Calu3 (cell line): ENCODE data around the gene FURIN. TPM values are rescaled to one million over a fixed set of nuclear protein-coding genes. Genes with fewer than 3 reads are reported as not detected.

Experiments used
- BruUV-seq: library from RNA; stranded (reverse); fragments of 400-500 nt; replicated peaks from 2 replicates; lab custom pipeline; 2021; lab: Mats Ljungman, UMichigan
- CTCF ChIA-PET: fragments of 300-600 bp; sonication (Branson Sonifier 250); formaldehyde crosslinking; loops from one replicate; lab custom pipeline; 2022; ENCODE audit warnings: antibody characterized with exemption; lab: Charles Lee
- DNase-seq: peaks from one replicate; pipeline ENCODE4 v3.0.0; 2022
- H3K27ac Mint-ChIP-seq: one replicate; pipeline ENCODE4 v1.8.0; 2022; ENCODE audit warnings: mixed read lengths; ENCODE audit not compliant: unreplicated experiment
- H3K27me3 Mint-ChIP-seq: one replicate; pipeline ENCODE4 v1.8.0; 2022; ENCODE audit warnings: mixed read lengths; ENCODE audit not compliant: unreplicated experiment
- H3K36me3 Mint-ChIP-seq: one replicate; pipeline ENCODE4 v1.8.0; 2022; ENCODE audit warnings: mild to moderate bottlenecking, moderate library complexity, mixed read lengths; ENCODE audit not compliant: insufficient read depth, unreplicated experiment
- H3K4me1 Mint-ChIP-seq: one replicate; pipeline ENCODE4 v1.8.0; 2022; ENCODE audit warnings: mild to moderate bottlenecking, low read depth, mixed read lengths; ENCODE audit not compliant: unreplicated experiment
- H3K4me3 Mint-ChIP-seq: one replicate; pipeline ENCODE4 v1.8.0; 2022; ENCODE audit warnings: mild to moderate bottlenecking, low read depth, moderate library complexity, mixed read lengths; ENCODE audit not compliant: unreplicated experiment
- H3K9me3 Mint-ChIP-seq: one replicate; pipeline ENCODE4 v1.8.0; 2022; ENCODE audit warnings: low read depth, mixed read lengths; ENCODE audit not compliant: unreplicated experiment
- intact Hi-C: fragments of 100-400 bp; cut with micrococcal nuclease; formaldehyde crosslinking; loops from one replicate; pipeline ENCODE4 v1.10.0; 2022; ENCODE audit not compliant: unreplicated experiment
- total RNA-seq: library from RNA; stranded (reverse); gene quantifications from 2 replicates; pipeline ENCODE4 v1.2.3, GENCODE V29; 2022
- TF ChIP-seq, protein P1 (sequence below): fragments of 200-600 bp; IDR thresholded peaks from one replicate; pipeline ENCODE4 v1.8.0; 2022; ENCODE audit warnings: antibody characterized with exemption; ENCODE audit not compliant: unreplicated experiment

Gene FURIN
- total RNA-seq, 1 experiment from 2014 or later, result 76.6 TPM

DNA sequence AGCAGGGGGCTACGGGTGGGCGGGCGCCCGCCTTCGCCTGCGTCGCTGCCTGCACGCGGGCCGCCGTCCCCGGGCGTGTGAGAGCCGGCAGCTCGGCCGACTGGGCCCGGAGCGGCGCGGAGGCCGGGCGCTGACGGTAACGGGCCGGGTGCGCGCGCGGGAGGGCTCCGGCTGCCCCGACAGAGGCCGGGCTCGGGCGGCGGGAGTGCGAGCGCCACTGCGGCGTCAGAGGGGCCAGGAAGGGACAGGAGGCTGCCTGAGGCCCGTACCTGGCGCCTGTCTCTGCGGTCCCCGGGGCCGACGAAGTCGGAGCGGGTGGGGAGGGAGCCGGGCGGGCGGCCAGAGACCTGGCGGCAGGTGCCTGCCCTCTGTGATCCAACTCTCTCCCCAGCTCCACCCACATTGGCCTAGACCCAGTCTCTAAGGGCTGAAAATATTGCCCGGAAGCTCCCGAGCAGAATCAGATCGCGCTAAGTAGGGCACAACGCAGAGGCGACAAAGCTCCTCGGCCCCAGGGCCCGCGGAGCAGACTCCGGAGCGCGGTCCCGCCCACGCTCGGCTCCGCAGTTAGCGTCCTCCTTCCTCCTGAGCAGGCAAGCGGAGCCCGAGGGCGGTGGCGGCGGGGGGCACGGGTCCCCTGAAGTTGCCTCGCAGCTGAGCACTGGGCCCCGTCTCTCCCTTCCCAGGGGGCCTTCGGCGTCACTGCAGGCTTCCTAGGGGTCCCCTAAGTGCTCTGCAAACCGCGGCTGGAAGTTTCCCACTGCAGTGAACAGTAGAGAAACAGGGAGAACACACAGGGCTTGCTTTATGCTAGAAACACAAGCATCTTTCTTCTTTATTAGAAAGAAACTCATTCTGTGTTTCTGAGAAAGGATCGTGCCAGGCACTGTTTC lies 34.7 kb downstream of the FURIN start, which contains the start of gene MAN2A2:
TSS of gene MAN2A2 (plus strand) at position 463 of the 893 bp plus-strand sequence. CDS start 906 bp downstream, outside the sequence.
- peaks cover 10% of the 10 kb centered on the region for H3K4me1 Mint-ChIP-seq
- TF ChIP-seq, protein P1, sequence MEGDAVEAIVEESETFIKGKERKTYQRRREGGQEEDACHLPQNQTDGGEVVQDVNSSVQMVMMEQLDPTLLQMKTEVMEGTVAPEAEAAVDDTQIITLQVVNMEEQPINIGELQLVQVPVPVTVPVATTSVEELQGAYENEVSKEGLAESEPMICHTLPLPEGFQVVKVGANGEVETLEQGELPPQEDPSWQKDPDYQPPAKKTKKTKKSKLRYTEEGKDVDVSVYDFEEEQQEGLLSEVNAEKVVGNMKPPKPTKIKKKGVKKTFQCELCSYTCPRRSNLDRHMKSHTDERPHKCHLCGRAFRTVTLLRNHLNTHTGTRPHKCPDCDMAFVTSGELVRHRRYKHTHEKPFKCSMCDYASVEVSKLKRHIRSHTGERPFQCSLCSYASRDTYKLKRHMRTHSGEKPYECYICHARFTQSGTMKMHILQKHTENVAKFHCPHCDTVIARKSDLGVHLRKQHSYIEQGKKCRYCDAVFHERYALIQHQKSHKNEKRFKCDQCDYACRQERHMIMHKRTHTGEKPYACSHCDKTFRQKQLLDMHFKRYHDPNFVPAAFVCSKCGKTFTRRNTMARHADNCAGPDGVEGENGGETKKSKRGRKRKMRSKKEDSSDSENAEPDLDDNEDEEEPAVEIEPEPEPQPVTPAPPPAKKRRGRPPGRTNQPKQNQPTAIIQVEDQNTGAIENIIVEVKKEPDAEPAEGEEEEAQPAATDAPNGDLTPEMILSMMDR, result no peak
- H3K27ac Mint-ChIP-seq, result peak within 1 kb of the TSS; percentile 71
- intact Hi-C loops, result no loop called here
- H3K4me3 Mint-ChIP-seq, result peak within 1 kb of the TSS; percentile 91
- CTCF ChIA-PET, result interaction anchor here (0.7 to 2.4 kb wide), 4 partner anchors 28 to 186 kb away, joined by 3 to 17 read pairs (median 6); partner anchors contain the start of genes BLM, HDDC3 and UNC45A
- H3K27me3 Mint-ChIP-seq, result peaks cover 6% of the 10 kb centered on the region
- peaks cover 13% of the 10 kb centered on the region for H3K36me3 Mint-ChIP-seq
- H3K9me3 Mint-ChIP-seq, result no peaks in the 10 kb centered on the region
- no TSS peak for BruUV-seq
- DNase-seq, result peak; percentile 59

DNA sequence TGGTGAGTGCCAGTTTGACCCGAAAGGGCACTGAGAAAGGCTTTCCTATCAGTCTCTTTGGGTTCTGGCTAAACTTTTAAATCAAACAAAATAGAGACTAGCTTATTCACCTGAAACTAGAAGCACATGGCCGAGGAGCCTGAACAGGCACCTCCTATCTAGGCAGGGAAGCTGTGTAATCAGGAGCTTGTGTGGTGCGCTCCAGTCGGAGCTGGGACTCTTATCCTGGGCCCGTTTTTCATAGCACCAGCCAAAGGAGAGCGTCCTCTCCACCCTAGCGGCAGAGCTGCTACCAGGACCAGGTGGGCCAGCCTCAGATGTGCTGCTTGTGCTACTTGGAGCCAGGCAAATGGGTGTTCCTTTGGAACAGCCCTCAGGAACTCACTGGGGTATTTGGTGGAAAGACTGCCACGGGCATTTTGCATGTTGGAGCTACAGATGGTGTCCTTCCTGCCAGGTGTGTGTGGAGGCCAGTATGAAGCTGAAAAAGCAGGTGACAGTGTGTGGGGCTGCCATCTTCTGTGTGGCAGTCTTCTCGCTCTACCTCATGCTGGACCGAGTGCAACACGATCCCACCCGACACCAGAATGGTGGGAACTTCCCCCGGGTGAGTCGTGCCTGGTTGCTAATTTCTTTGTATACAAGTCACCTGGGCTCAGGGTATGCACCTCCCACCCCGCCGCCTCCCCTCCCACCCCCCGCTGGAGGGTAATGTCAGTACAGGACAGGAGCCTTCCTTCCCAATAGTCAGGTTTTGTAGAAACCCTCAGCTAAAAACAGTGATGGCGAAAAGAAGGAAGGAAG lies 35.5 kb downstream of the FURIN start:
- Mint-ChIP-seq H3K4me1 (peaks cover 10% of the 10 kb centered on the region), H3K27me3 (no peaks in the 10 kb centered on the region), H3K36me3 (peaks cover 13% of the 10 kb centered on the region), H3K27ac (peak overlapping the region; percentile 71), H3K9me3 (no peaks in the 10 kb centered on the region), H3K4me3 (peak overlapping the region; percentile 91)
- intact Hi-C loops, result no loop called here
- BruUV-seq, result TSS peak; percentile 30
- TF ChIP-seq, protein P1, result no peak
- CTCF ChIA-PET, result interaction anchor here (2.4 kb wide), 1 partner anchor 27 kb away, joined by 17 read pairs; the partner anchor contains the start of gene HDDC3
- peak; percentile 44 for DNase-seq

DNA sequence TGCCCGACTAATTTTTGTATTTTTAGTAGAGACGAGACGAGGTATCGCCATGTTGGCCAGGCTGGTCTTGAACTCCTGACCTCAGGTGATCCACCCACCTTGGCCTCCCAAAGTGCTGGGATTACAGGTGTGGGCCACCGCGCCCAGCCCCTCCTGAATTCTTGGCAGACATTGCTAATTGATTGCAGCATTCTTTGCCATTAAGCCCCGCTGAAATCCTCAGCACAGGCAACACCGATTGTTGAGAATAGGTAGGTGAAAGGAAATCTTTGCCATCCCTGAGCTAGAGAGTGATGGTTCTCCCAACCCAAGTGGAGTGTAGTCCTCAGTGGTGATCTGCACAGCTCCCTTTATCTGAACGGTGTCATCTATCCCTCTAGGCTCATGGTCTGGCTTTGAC lies 36.4 kb downstream of the FURIN start:
- CTCF ChIA-PET, result no interaction called here
- no TSS peak for BruUV-seq

More for the DNA sequence above, 36.4 kb downstream of the FURIN start:
- Mint-ChIP-seq H3K27ac (no peak overlapping the region), H3K4me1 (peaks cover 10% of the 10 kb centered on the region), H3K4me3 (no peak overlapping the region), H3K36me3 (peaks cover 19% of the 10 kb centered on the region), H3K27me3 (no peaks in the 10 kb centered on the region), H3K9me3 (no peaks in the 10 kb centered on the region)
- intact Hi-C loops, result no loop called here
- no peak for DNase-seq
- TF ChIP-seq, protein P1, result no peak
